ENCODE results near the gene ZNF329. TPM values are rescaled to one million over a fixed set of nuclear protein-coding genes. Genes with fewer than 3 reads are reported as not detected.

ZNF329 gene
- total RNA-seq, 2 experiments from 2014 or later: 3.1 to 3.2 TPM

DNA sequence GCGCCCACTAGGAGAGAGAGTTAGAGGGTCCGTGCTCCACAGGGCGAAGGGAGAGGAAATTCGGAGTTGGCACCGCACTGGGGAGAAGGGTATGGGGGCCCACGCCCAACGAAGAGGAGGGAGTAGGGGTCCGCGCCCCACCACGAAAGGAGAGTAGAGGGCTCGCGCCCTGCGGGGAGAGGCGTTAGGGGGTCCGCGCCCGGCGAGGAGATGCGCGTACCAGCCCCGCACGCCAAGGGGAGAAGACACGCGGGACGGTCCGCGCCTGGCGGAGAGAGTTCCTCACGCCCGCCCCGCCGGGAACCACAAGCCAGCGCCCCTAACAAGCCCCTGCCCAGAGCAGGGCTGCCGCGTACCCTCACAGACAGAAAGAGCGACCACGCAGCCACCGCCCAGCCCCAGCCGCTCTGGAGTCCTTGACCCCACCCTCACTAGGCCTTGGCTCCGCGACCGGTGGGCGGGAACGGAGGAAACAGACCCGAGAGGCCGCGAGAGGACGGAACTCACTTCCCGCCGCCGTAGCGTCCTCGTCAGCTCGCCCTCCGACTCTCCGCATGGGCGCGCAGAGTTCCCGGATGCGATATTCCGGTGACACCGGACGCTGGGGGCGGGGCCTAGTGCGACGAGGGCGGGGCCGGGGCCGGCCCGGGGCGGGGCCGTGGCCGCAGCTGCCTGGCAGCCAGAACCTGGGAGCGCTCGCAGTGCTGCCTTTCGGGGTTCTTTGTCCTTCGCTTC lies 32.6 kb downstream of the ZNF329 start:
- Histone ChIP-seq H3K9me3 (ENCODE audit: low read length) (peaks cover 11% of the 10 kb centered on the region; the same call in 1 of the 2 replicates), H2AFZ (ENCODE audit: low read length) (no peak overlapping the region), H3K36me3 (ENCODE audit: insufficient read depth, low read length) (no peaks in the 10 kb centered on the region), H3K27ac (ENCODE audit: low read depth, low read length, poor library complexity, severe bottlenecking) (no peak overlapping the region), H3K9me2 (ENCODE audit: insufficient read depth, low read length) (no peaks in the 10 kb centered on the region), H3K79me2 (ENCODE audit: insufficient read depth, low read depth, low read length) (no peaks in the 10 kb centered on the region), H3K4me3 (ENCODE audit: low read depth, low read length, poor library complexity, severe bottlenecking) (no peak overlapping the region), H3K4me2 (ENCODE audit: low read length) (no peak overlapping the region), H3K4me1 (ENCODE audit: insufficient read depth, low read length, poor library complexity, severe bottlenecking) (no peaks in the 10 kb centered on the region), H4K20me1 (ENCODE audit: insufficient read depth, low read length) (no peaks in the 10 kb centered on the region)
- intact Hi-C loops (cut with micrococcal nuclease; ENCODE audit: unreplicated experiment): no loop called here
- no TSS peak for BruUV-seq (replicated peaks)
- TF ChIP-seq EZH2phosphoT487 (IDR thresholded peaks at IDR 0.05; ENCODE audit: borderline replicate concordance, low read depth, low read length): no peak
- TF ChIP-seq, protein P1, sequence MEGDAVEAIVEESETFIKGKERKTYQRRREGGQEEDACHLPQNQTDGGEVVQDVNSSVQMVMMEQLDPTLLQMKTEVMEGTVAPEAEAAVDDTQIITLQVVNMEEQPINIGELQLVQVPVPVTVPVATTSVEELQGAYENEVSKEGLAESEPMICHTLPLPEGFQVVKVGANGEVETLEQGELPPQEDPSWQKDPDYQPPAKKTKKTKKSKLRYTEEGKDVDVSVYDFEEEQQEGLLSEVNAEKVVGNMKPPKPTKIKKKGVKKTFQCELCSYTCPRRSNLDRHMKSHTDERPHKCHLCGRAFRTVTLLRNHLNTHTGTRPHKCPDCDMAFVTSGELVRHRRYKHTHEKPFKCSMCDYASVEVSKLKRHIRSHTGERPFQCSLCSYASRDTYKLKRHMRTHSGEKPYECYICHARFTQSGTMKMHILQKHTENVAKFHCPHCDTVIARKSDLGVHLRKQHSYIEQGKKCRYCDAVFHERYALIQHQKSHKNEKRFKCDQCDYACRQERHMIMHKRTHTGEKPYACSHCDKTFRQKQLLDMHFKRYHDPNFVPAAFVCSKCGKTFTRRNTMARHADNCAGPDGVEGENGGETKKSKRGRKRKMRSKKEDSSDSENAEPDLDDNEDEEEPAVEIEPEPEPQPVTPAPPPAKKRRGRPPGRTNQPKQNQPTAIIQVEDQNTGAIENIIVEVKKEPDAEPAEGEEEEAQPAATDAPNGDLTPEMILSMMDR (conservative IDR thresholded peaks at IDR 0.05; ENCODE audit: low read length): no peak
- DNase-seq (ENCODE audit: low spot score): no peak
- CTCF ChIA-PET (ENCODE audit: unreplicated experiment): no interaction called here
- POLR2A ChIA-PET: no interaction called here

DNA sequence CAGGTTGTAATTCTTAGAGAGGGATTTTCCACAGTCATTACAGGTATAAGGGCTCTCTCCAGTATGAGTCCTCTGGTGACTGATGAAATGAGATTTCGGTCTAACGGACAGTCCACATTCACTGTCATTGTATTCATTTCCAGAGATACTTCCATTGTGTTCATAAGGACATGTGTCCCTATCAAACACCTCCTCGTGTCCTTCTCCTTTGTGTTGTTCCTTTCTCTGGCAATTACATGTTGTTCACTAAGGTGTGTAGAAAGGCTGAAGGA lies 42.1 kb downstream of the ZNF329 start:
- Histone ChIP-seq H3K9me3 (ENCODE audit: low read length) (peaks cover 26% of the 10 kb centered on the region), H3K79me2 (ENCODE audit: insufficient read depth, low read depth, low read length) (no peaks in the 10 kb centered on the region), H4K20me1 (ENCODE audit: insufficient read depth, low read length) (no peaks in the 10 kb centered on the region), H3K4me1 (ENCODE audit: insufficient read depth, low read length, poor library complexity, severe bottlenecking) (no peaks in the 10 kb centered on the region), H3K36me3 (ENCODE audit: insufficient read depth, low read length) (no peaks in the 10 kb centered on the region), H2AFZ (ENCODE audit: low read length) (no peak overlapping the region), H3K27ac (ENCODE audit: low read depth, low read length, poor library complexity, severe bottlenecking) (no peak overlapping the region), H3K4me2 (ENCODE audit: low read length) (no peak overlapping the region), H3K4me3 (ENCODE audit: low read depth, low read length, poor library complexity, severe bottlenecking) (no peak overlapping the region), H3K9me2 (ENCODE audit: insufficient read depth, low read length) (no peaks in the 10 kb centered on the region)
- ChIA-PET CTCF (ENCODE audit: unreplicated experiment) (no interaction called here), POLR2A (no interaction called here)
- DNase-seq (ENCODE audit: low spot score): no peak
- TF ChIP-seq, protein P1 (conservative IDR thresholded peaks at IDR 0.05; ENCODE audit: low read length): no peak
- no peak for TF ChIP-seq EZH2phosphoT487 (IDR thresholded peaks at IDR 0.05; ENCODE audit: borderline replicate concordance, low read depth, low read length)
- BruUV-seq (replicated peaks): no TSS peak
- intact Hi-C loops (cut with micrococcal nuclease; ENCODE audit: unreplicated experiment): no loop called here

DNA sequence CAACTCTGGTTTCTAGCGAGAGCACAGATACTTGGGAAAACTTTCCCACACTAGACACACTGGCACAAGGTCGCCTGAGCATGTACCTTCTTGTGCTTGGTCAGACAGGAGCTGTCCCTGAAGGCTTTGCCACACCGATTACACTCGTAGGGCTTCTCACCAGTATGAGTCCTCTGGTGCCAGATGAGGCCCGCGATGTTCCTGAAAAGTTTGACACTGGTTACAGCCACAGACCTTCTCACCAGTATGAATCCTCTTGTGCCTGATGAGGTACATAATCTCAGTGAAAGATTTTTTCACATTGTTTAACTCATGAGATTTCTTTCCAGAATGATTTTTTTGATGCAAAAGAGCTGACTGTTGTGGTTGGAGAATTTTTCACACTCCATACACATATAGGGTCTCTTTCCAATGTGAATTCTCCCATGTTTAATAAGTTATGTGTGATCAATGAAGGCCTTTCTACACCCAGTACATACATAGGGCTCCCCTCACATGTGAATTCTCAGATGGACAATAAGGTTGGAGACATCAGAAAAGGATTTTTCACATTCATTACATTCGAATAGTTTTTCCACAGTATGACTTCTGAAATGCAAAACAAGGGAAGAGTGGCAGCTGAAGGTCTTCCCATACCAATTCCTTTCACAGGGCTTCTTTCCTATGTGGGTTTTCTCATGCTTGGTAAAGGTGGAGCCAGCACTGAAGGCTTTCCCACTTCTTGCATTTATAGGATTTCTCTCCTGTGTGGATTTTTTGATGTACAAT lies 42.6 kb downstream of the ZNF329 start:
- H3K9me3 ChIP-seq (ENCODE audit: low read length): peaks cover 26% of the 10 kb centered on the region
- no peak overlapping the region for H3K4me2 ChIP-seq (ENCODE audit: low read length)
- no peaks in the 10 kb centered on the region for H3K36me3 ChIP-seq (ENCODE audit: insufficient read depth, low read length)
- H3K79me2 ChIP-seq (ENCODE audit: insufficient read depth, low read depth, low read length): no peaks in the 10 kb centered on the region
- TF ChIP-seq, protein P1 (conservative IDR thresholded peaks at IDR 0.05; ENCODE audit: low read length): no peak
- no peak for TF ChIP-seq EZH2phosphoT487 (IDR thresholded peaks at IDR 0.05; ENCODE audit: borderline replicate concordance, low read depth, low read length)
- DNase-seq (ENCODE audit: low spot score): no peak
- H4K20me1 ChIP-seq (ENCODE audit: insufficient read depth, low read length): no peaks in the 10 kb centered on the region
- H3K4me3 ChIP-seq (ENCODE audit: low read depth, low read length, poor library complexity, severe bottlenecking): no peak overlapping the region
- BruUV-seq (replicated peaks): no TSS peak
- CTCF ChIA-PET (ENCODE audit: unreplicated experiment): no interaction called here
- intact Hi-C loops (cut with micrococcal nuclease; ENCODE audit: unreplicated experiment): no loop called here
- H3K4me1 ChIP-seq (ENCODE audit: insufficient read depth, low read length, poor library complexity, severe bottlenecking): no peaks in the 10 kb centered on the region
- POLR2A ChIA-PET: no interaction called here
- no peaks in the 10 kb centered on the region for H3K9me2 ChIP-seq (ENCODE audit: insufficient read depth, low read length)
- H2AFZ ChIP-seq (ENCODE audit: low read length): no peak overlapping the region
- no peak overlapping the region for H3K27ac ChIP-seq (ENCODE audit: low read depth, low read length, poor library complexity, severe bottlenecking)
